DND-41 (cell line): ENCODE results near the gene TRA2A.

ENCODE experiments used
- ATAC-seq: fragments of 200-7000 bp; cut with Tn5 transposase; 3 replicates; pipeline ENCODE4 v1.9.1; 2021; ENCODE audit warnings: low read depth; ENCODE audit not compliant: insufficient read depth
- DNase-seq: peaks from one replicate; pipeline ENCODE4 v3.0.0-alpha.2; 2020
- H2AFZ ChIP-seq: 2 replicates; pipeline ENCODE4 v1.6.0; 2012; ENCODE audit warnings: low read depth, low read length
- H3K27ac ChIP-seq: 2 replicates; pipeline ENCODE4 v1.5.1; 2012; ENCODE audit warnings: low read length, inconsistent platforms
- H3K27me3 ChIP-seq: fragments of 200-600 bp; sonication (generic); 2 replicates; pipeline ENCODE4 v1.6.0; 2012; ENCODE audit warnings: low read length, mild to moderate bottlenecking, inconsistent platforms; ENCODE audit not compliant: insufficient read depth, poor library complexity
- H3K36me3 ChIP-seq: 2 replicates; pipeline ENCODE4 v1.5.1; 2012; ENCODE audit warnings: low read length, inconsistent platforms; ENCODE audit not compliant: insufficient read depth
- H3K4me1 ChIP-seq: 2 replicates; pipeline ENCODE4 v1.5.1; 2012; ENCODE audit warnings: mild to moderate bottlenecking, low read length; ENCODE audit not compliant: insufficient read depth
- H3K4me2 ChIP-seq: 2 replicates; pipeline ENCODE4 v1.6.0; 2012; ENCODE audit warnings: mild to moderate bottlenecking, moderate library complexity, low read length, inconsistent platforms; ENCODE audit not compliant: insufficient read depth
- H3K4me3 ChIP-seq, 2 experiments: fragments of 200-600 bp in 1 of 2; shearing (Covaris generic) in 1 of 2; 2 replicates each; pipeline ENCODE4 v1.5.1; 2012 to 2016; ENCODE audit warnings: inconsistent platforms in 2 of 2, low read length in 2 of 2, mild to moderate bottlenecking in 2 of 2, low read depth in 1 of 2, moderate library complexity in 1 of 2
- H3K79me2 ChIP-seq: 2 replicates; pipeline ENCODE4 v1.6.0; 2012; ENCODE audit warnings: low read length, inconsistent platforms; ENCODE audit not compliant: insufficient read depth
- H3K9ac ChIP-seq: 2 replicates; pipeline ENCODE4 v1.6.0; 2012; ENCODE audit warnings: low read depth, mild to moderate bottlenecking, inconsistent platforms, low read length, moderate library complexity
- H3K9me3 ChIP-seq: 2 replicates; pipeline ENCODE4 v1.5.1; 2012; ENCODE audit warnings: low read length, moderate library complexity, mild to moderate bottlenecking, inconsistent platforms; ENCODE audit not compliant: insufficient read depth, severe bottlenecking
- H4K20me1 ChIP-seq: 2 replicates; pipeline ENCODE4 v1.6.0; 2012; ENCODE audit warnings: low read length; ENCODE audit not compliant: insufficient read depth
- CTCF ChIP-seq: IDR thresholded peaks from 2 replicates; pipeline ENCODE4 v1.5.1; 2012; ENCODE audit warnings: borderline replicate concordance, low read length, moderate library complexity, mild to moderate bottlenecking; ENCODE audit not compliant: poor library complexity, severe bottlenecking; ENCODE audit errors: extremely low read depth
- EZH2 ChIP-seq: IDR thresholded peaks from 3 replicates; pipeline ENCODE4 v1.6.1; 2012; ENCODE audit warnings: borderline replicate concordance, low read depth, mild to moderate bottlenecking, moderate library complexity, low read length, inconsistent platforms; ENCODE audit not compliant: severe bottlenecking

Gene TRA2A

GRCh38 chr7:23471106-23471859, 60.5 kb downstream of the TRA2A start:
- TF ChIP-seq CTCF (no peak), EZH2 (no peak)
- Histone ChIP-seq H3K4me2 (peak overlapping the region; percentile 92), H3K4me3 (peak overlapping the region; percentile 34 to 60; a peak in 3 of 4 replicates), H3K4me1 (peaks cover 18% of the 10 kb centered on the region), H3K9me3 (no peaks in the 10 kb centered on the region), H3K36me3 (no peaks in the 10 kb centered on the region), H3K79me2 (no peaks in the 10 kb centered on the region), H3K27ac (peak overlapping the region; percentile 70), H2AFZ (peak overlapping the region; percentile 81), H4K20me1 (no peaks in the 10 kb centered on the region), H3K27me3 (peaks cover 2% of the 10 kb centered on the region), H3K9ac (peak overlapping the region; percentile 60)
- DNase-seq (peak; percentile 91), ATAC-seq (peak; percentile 92)

DNA sequence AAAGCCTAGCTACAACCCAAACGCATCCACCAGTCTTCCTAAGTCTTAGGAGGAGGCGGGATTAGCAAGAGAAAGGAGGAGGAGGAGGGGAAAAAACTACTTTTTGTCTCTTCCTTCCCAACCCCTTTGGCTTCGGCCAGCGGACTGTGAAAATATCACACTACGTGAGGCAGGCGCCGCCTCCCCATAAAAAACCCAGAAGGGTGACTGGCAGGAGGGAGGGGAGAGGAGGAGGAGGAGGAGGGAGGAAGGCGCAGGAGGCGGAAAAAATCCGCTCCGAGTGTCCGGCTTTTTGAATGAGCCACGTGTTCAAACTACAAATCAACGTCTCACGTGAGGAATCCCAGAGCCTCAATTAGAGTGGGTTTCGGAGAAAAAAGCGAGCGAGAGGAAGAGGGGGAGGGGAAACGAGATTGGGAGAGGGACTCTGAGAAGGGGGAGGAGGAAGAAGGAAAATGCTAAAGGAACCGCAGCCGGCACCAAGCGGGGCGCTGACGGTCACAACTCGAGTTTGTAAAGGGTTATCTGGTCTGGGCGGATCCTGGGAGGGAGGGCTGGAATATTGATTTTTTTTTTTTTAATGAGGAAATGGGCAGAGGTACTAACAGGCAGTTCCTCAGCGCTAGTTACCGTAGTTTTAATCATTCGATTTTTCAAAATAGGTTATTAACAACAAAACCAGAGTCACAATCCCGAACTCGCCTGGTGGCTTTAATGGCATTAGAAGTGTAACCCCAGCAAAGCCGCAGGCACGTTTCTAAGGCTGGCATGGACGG, 61.3 kb downstream of the TRA2A start, which contains the start of gene IGF2BP3:
Gene IGF2BP3 (minus strand): TSS at position 162 of the 776 bp plus-strand sequence. CDS start 381 bp downstream, outside the sequence.
- Histone ChIP-seq H3K9me3 (no peaks in the 10 kb centered on the region), H3K9ac (peak within 1 kb of the TSS; percentile 60), H2AFZ (peak within 1 kb of the TSS; percentile 81), H3K79me2 (no peaks in the 10 kb centered on the region), H3K4me2 (peak within 1 kb of the TSS; percentile 92), H4K20me1 (no peaks in the 10 kb centered on the region), H3K36me3 (no peaks in the 10 kb centered on the region), H3K27me3 (peaks cover 2% of the 10 kb centered on the region), H3K27ac (peak within 1 kb of the TSS; percentile 70), H3K4me3 (peak within 1 kb of the TSS; percentile 34 to 60; a peak in 3 of 4 replicates), H3K4me1 (peaks cover 18% of the 10 kb centered on the region)
- peak; percentile 79 for DNase-seq
- TF ChIP-seq CTCF (no peak), EZH2 (no peak)
- ATAC-seq = peak; percentile 48

DNA sequence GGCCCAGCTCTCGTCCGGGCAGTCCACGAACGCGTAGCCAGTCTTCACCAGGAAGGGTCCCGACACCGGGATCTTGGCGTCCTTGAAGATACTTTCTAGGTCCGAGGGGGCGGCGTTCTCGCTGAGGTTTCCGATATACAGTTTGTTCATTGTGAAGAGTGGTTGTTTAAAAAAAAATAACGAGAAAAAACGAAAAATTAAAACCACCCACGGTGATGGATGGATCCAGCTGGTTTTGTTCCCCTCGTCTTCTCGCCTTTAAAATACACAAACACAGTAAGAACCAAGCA, 61.9 kb downstream of the TRA2A start:
- DNase-seq = no peak
- Histone ChIP-seq H3K27ac (peak overlapping the region; percentile 70; the same call in 1 of the 2 replicates), H3K4me1 (peaks cover 18% of the 10 kb centered on the region), H3K9me3 (no peaks in the 10 kb centered on the region), H3K9ac (peak overlapping the region; percentile 60; the same call in 1 of the 2 replicates), H3K4me3 (peak overlapping the region in 1 of 2 experiments; percentile 60; a peak in 1 of 4 replicates), H4K20me1 (no peaks in the 10 kb centered on the region), H3K79me2 (no peaks in the 10 kb centered on the region), H3K36me3 (no peaks in the 10 kb centered on the region), H2AFZ (no peak overlapping the region), H3K27me3 (peaks cover 5% of the 10 kb centered on the region), H3K4me2 (peak overlapping the region; percentile 92)
- ATAC-seq = no peak
- TF ChIP-seq EZH2 = no peak
- no peak for TF ChIP-seq CTCF
